Subcutaneous preadipocyte (primary cell): ENCODE data around the gene CNTN6. TPM values are rescaled to one million over a fixed set of nuclear protein-coding genes. Genes with fewer than 3 reads are reported as not detected.

Source experiments
- small RNA-seq: library from RNA; depleted of rRNA; stranded (forward); fragments of <200 nt; gene quantifications from one replicate; pipeline ENCODE3, GENCODE V24; 2012
- total RNA-seq: library from RNA; depleted of rRNA; stranded (reverse); fragments of >200 nt; gene quantifications from 2 replicates; pipeline ENCODE4 v1.2.3, GENCODE V29; 2012

The CNTN6 gene
- total RNA-seq: not detected in 2 replicates

DNA sequence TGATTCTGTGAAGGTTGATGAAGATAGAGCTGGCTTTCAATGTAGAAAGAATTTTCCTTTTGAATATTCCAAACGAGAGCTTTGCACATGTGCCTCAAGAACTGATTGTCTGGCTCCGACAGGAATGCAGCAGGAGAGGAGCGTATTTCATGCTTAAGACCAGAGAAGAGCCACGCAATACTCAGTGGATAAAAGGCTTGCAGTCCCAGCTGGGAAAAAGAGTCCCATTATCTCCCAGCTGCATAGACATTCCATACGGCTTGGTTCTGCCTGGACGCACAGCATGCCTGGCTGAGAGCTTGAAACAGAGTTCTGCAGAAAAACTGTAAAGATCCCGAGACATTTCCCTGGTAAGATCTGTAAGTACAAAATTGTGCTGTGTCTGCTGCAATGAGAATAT, at the start of gene CNTN6:
CNTN6 (plus strand) TSS at position 254 of the 400 bp plus-strand sequence. CDS start 54,985 bp downstream, outside the sequence.

Small RNA genes within 50 kb of the gene (small RNA-seq; reads per million reads assigned to genes)
- gene CRB3P1: not detected
- not detected for gene RN7SL120P
